Neural progenitor cell (in vitro differentiated cells): ENCODE data around the gene LDLRAD2. TPM values are rescaled to one million over a fixed set of nuclear protein-coding genes. Genes with fewer than 3 reads are reported as not detected.
A peak's percentile ranks its signal among the peaks of the same experiment; 100 is the strongest.
"Not testable (repeated sequence)": the region's sequence is repeated elsewhere in the genome, so short reads cannot be mapped to it uniquely, and the experiment has no call there.

Experiments
- DNase-seq: peaks from one replicate; pipeline ENCODE4 v3.0.0-alpha.2; 2016; ENCODE audit warnings: low spot score
- H2AFZ ChIP-seq: fragments of 200-600 bp; sonication (generic); replicated peaks from 2 replicates; pipeline ENCODE4 v1.6.1; 2016; ENCODE audit warnings: antibody characterized with exemption
- H3F3A ChIP-seq: fragments of 200-600 bp; sonication (generic); 2 replicates; pipeline ENCODE4 v1.6.1; 2016; ENCODE audit warnings: antibody characterized with exemption, low read depth
- H3K27ac ChIP-seq: fragments of 200-600 bp; sonication (generic); 2 replicates; pipeline ENCODE4 v1.5.1; 2016; ENCODE audit warnings: mild to moderate bottlenecking
- H3K27me3 ChIP-seq: fragments of 200-600 bp; sonication (generic); 2 replicates; pipeline ENCODE4 v1.6.1; 2016; ENCODE audit warnings: mild to moderate bottlenecking, moderate library complexity
- H3K36me3 ChIP-seq: fragments of 200-600 bp; sonication (generic); 2 replicates; pipeline ENCODE4 v1.5.1; 2016
- H3K4me1 ChIP-seq: fragments of 200-600 bp; sonication (generic); 2 replicates; pipeline ENCODE4 v1.6.1; 2016; ENCODE audit warnings: mixed run types
- H3K4me2 ChIP-seq: fragments of 200-600 bp; sonication (generic); 2 replicates; pipeline ENCODE4 v1.6.1; 2016
- H3K4me3 ChIP-seq: fragments of 200-600 bp; sonication (generic); 2 replicates; pipeline ENCODE4 v1.5.1; 2016
- H3K79me2 ChIP-seq: fragments of 200-600 bp; sonication (generic); 2 replicates; pipeline ENCODE4 v1.6.1; 2016; ENCODE audit warnings: low read depth
- H3K9ac ChIP-seq: fragments of 200-600 bp; sonication (generic); 2 replicates; pipeline ENCODE4 v1.6.1; 2016
- H3K9me3 ChIP-seq: fragments of 200-600 bp; sonication (generic); 2 replicates; pipeline ENCODE4 v1.5.1; 2016; ENCODE audit warnings: low read depth
- H4K20me1 ChIP-seq: fragments of 200-600 bp; sonication (generic); 2 replicates; pipeline ENCODE4 v1.6.1; 2016; ENCODE audit warnings: low read depth
- H3K27ac Mint-ChIP-seq: 3 replicates; pipeline ENCODE4 v1.8.0; 2021; ENCODE audit warnings: mixed read lengths
- H3K27me3 Mint-ChIP-seq: 2 replicates; pipeline ENCODE4 v1.8.0; 2022; ENCODE audit warnings: low read depth, mild to moderate bottlenecking, inconsistent platforms, moderate library complexity, mixed read lengths; ENCODE audit not compliant: insufficient read depth
- H3K36me3 Mint-ChIP-seq: 3 replicates; pipeline ENCODE4 v1.8.0; 2021; ENCODE audit warnings: mixed read lengths
- H3K4me1 Mint-ChIP-seq: 3 replicates; pipeline ENCODE4 v1.8.0; 2021; ENCODE audit warnings: mixed read lengths
- H3K4me3 Mint-ChIP-seq: 3 replicates; pipeline ENCODE4 v1.8.0; 2021; ENCODE audit warnings: mild to moderate bottlenecking, moderate library complexity, mixed read lengths
- H3K9me3 Mint-ChIP-seq: 3 replicates; pipeline ENCODE4 v1.8.0; 2020; ENCODE audit warnings: mixed read lengths
- EZH2 ChIP-seq: fragments of 200-600 bp; sonication (generic); IDR thresholded peaks from 2 replicates; pipeline ENCODE4 v1.6.1; 2017; ENCODE audit warnings: antibody characterized with exemption, mild to moderate bottlenecking, moderate library complexity
- EZH2phosphoT487 ChIP-seq: fragments of 200-600 bp; sonication (generic); IDR thresholded peaks from 2 replicates; pipeline ENCODE4 v1.6.1; 2017; ENCODE audit warnings: antibody characterized with exemption
- total RNA-seq: library from RNA; depleted of rRNA; stranded (reverse); fragments of >200 nt; gene quantifications from 2 replicates; pipeline ENCODE4 v1.2.3, GENCODE V29; 2015; ENCODE audit warnings: low replicate concordance
- TF ChIP-seq, protein P1 (sequence below): fragments of 200-600 bp; sonication (generic); IDR thresholded peaks from 2 replicates; pipeline ENCODE4 v1.5.1; 2017; ENCODE audit warnings: antibody characterized with exemption, mild to moderate bottlenecking

The LDLRAD2 gene
- total RNA-seq, 1 donor from 2014 or later, result 0.67 TPM

DNA sequence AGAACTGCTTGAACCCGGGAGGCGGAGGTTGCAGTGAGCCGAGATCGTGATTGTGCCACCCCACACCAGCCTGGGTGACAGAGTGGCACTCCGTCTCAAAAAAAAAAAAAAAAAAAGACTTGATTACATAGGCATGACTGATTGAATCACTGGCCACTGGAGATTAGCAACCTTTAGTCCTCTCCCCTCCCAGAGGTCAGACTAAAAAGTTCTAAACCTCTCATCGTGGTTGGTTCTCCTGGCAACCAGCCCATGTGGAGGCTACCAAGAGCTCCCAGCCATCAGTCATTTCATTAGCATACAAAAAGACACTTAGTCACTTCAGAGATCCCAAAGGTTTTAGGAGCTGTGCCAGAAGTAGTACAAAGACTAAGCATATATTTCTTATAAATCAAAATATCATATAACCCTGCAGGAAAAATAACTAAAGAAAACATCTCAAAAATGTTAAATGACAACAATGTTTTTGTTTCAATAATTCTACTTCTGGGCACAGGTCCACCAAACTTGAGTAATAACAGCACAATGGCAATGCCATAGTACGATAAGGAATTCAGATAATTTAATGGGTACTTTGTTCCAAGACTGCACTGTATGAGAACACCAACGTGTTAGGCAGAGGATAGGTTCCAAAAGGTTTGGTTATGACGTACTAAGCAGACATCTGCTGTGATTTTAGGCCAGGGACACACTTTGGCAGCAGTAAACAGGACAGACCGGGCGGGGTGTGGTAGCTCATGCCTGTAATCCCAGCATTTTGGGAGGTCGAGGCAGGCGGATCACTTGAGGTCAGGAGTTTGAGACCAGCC, 47.2 kb upstream of the LDLRAD2 start:
- no peak overlapping the region for H3K9ac ChIP-seq
- Mint-ChIP-seq H3K9me3 (no peaks in the 10 kb centered on the region), H3K27ac (no peak overlapping the region), H3K36me3 (no peaks in the 10 kb centered on the region), H3K4me3 (peak overlapping the region; percentile 5), H3K4me1 (peaks cover 18% of the 10 kb centered on the region), H3K27me3 (no peaks in the 10 kb centered on the region)
- TF ChIP-seq, protein P1, sequence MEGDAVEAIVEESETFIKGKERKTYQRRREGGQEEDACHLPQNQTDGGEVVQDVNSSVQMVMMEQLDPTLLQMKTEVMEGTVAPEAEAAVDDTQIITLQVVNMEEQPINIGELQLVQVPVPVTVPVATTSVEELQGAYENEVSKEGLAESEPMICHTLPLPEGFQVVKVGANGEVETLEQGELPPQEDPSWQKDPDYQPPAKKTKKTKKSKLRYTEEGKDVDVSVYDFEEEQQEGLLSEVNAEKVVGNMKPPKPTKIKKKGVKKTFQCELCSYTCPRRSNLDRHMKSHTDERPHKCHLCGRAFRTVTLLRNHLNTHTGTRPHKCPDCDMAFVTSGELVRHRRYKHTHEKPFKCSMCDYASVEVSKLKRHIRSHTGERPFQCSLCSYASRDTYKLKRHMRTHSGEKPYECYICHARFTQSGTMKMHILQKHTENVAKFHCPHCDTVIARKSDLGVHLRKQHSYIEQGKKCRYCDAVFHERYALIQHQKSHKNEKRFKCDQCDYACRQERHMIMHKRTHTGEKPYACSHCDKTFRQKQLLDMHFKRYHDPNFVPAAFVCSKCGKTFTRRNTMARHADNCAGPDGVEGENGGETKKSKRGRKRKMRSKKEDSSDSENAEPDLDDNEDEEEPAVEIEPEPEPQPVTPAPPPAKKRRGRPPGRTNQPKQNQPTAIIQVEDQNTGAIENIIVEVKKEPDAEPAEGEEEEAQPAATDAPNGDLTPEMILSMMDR, result no peak
- TF ChIP-seq EZH2phosphoT487, result no peak
- no peak for TF ChIP-seq EZH2
- no peak overlapping the region for H3K4me2 ChIP-seq
- DNase-seq, result peak; percentile 44
- H3K36me3 ChIP-seq, result no peaks in the 10 kb centered on the region
- H3K9me3 ChIP-seq, result no peaks in the 10 kb centered on the region
- no peak overlapping the region for H2AFZ ChIP-seq
- peaks cover 24% of the 10 kb centered on the region for H4K20me1 ChIP-seq
- H3K4me1 ChIP-seq, result peaks cover 6% of the 10 kb centered on the region
- no peaks in the 10 kb centered on the region for H3K27me3 ChIP-seq
- H3K79me2 ChIP-seq, result peaks cover 98% of the 10 kb centered on the region
- H3F3A ChIP-seq, result peaks cover 3% of the 10 kb centered on the region
- no peak overlapping the region for H3K27ac ChIP-seq
- H3K4me3 ChIP-seq, result no peak overlapping the region

DNA sequence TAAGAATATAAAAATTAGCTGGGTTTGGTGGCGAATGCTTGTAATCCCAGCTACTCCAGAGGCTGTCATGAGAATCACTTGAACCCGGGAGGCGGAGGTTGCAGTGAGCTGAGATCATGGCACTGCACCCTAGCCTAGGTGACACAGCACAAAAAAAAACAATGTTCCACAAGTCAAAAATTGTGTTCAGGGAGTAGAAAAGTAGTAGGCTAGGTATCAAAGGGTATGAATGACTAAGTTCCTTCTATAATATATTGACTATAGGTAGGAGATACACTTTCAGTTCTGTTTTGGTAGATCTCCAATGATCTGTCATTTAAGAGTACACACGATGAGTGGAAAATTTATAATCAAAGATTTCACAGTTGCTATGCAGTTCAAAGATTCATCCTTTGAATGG, 45.9 kb upstream of the LDLRAD2 start:
- H3K36me3 ChIP-seq, result no peaks in the 10 kb centered on the region
- peaks cover 18% of the 10 kb centered on the region for H3K4me1 Mint-ChIP-seq
- no peak overlapping the region for H3K9ac ChIP-seq
- no peak overlapping the region for H3K27ac Mint-ChIP-seq
- H3K4me3 Mint-ChIP-seq, result no peak overlapping the region
- peaks cover 98% of the 10 kb centered on the region for H3K79me2 ChIP-seq
- no peaks in the 10 kb centered on the region for H3F3A ChIP-seq
- no peaks in the 10 kb centered on the region for H3K36me3 Mint-ChIP-seq
- peaks cover 23% of the 10 kb centered on the region for H4K20me1 ChIP-seq
- H3K4me2 ChIP-seq, result no peak overlapping the region
- TF ChIP-seq EZH2 (no peak), EZH2phosphoT487 (no peak)
- TF ChIP-seq, protein P1, result no peak
- H2AFZ ChIP-seq, result no peak overlapping the region
- no peaks in the 10 kb centered on the region for H3K27me3 ChIP-seq
- no peak for DNase-seq
- peaks cover 6% of the 10 kb centered on the region for H3K4me1 ChIP-seq
- H3K9me3 Mint-ChIP-seq, result no peaks in the 10 kb centered on the region
- no peak overlapping the region for H3K4me3 ChIP-seq
- no peak overlapping the region for H3K27ac ChIP-seq
- no peaks in the 10 kb centered on the region for H3K9me3 ChIP-seq
- H3K27me3 Mint-ChIP-seq, result no peaks in the 10 kb centered on the region

DNA sequence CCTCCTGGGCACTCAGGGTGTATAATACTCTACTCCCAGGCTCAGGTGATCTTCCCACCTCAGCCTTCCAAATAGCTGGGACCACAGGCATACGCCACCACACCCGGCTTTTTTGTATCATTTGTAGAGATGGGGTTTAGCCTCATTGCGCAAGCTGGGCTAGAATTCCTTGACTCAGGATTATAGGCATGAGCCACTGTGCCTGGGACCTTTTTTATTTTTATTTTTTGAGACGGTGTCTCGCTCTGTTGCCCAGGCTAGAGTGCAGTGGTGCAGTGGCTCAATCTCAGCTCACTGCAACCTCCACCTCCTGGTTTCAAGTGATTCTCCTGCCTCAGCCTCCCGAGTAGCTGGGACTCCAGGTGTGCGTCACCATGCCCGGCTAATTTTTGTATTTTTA, 45.0 kb upstream of the LDLRAD2 start:
- H3K79me2 ChIP-seq, result peaks cover 98% of the 10 kb centered on the region
- H3K9me3 ChIP-seq, H3K36me3 Mint-ChIP-seq, H3K27ac Mint-ChIP-seq, H3K27me3 Mint-ChIP-seq, H3K4me2 ChIP-seq, H3K9ac ChIP-seq, H3F3A ChIP-seq, H3K9me3 Mint-ChIP-seq, H3K4me3 Mint-ChIP-seq, H3K36me3 ChIP-seq, DNase-seq, H3K27ac ChIP-seq, H3K4me1 ChIP-seq, H3K4me3 ChIP-seq, H2AFZ ChIP-seq, H3K27me3 ChIP-seq: not testable (repeated sequence)
- peaks cover 20% of the 10 kb centered on the region for H4K20me1 ChIP-seq
- peaks cover 18% of the 10 kb centered on the region for H3K4me1 Mint-ChIP-seq

DNA sequence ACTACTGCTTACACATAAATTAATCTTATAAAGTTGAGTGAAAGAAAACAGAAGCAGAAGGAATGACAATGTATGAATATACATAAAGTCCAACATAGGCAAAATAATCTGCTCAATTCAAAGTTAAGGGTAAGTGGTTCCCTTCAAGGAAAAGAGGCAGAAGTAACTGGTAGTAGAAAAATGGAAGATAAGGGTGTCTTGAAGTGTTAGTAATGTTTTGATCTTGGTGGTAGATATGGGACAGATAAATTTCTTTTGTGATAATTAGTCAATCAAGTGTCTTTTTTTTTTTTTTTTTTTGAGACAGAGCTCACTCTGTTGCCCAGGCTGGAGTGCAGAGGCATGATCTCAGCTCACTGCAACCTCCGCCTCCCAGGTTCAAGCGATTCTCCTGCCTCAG, 41.9 kb upstream of the LDLRAD2 start:
- Histone ChIP-seq H3K36me3 (no peaks in the 10 kb centered on the region), H3K4me2 (no peak overlapping the region), H2AFZ (no peak overlapping the region), H3K4me3 (no peak overlapping the region), H3K9ac (no peak overlapping the region), H3F3A (no peaks in the 10 kb centered on the region), H3K27ac (no peak overlapping the region), H3K79me2 (peaks cover 100% of the 10 kb centered on the region), H3K4me1 (no peaks in the 10 kb centered on the region), H3K9me3 (no peaks in the 10 kb centered on the region), H3K27me3 (no peaks in the 10 kb centered on the region), H4K20me1 (peaks cover under 1% of the 10 kb centered on the region)
- Mint-ChIP-seq H3K27ac (no peak overlapping the region), H3K4me1 (peaks cover 6% of the 10 kb centered on the region), H3K9me3 (no peaks in the 10 kb centered on the region), H3K27me3 (peaks cover 3% of the 10 kb centered on the region), H3K4me3 (no peak overlapping the region), H3K36me3 (no peaks in the 10 kb centered on the region)
- DNase-seq, result no peak
- no peak for TF ChIP-seq EZH2phosphoT487
- TF ChIP-seq, protein P1, result no peak

DNA sequence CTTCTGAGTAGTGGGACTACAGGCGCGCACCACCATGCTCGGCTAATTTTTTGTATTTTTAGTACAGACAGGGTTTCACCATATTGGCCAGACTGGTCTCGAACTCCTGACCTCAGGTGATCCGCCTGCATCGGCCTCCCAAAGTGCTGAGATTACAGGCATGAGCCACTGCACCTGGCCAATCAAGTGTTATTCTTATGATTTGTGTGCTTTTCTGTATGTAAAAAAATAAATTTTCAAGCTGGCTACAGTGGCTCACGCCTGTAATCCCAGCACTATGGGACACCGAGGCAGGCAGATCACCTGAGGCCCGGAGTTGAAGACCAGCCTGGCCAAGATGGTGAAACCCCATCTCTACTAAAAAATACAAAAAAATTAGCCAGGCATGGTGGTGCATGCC, 41.5 kb upstream of the LDLRAD2 start:
- H3K4me3 Mint-ChIP-seq, result not testable (repeated sequence)

More for the DNA sequence above, 41.5 kb upstream of the LDLRAD2 start:
- H3K4me1 ChIP-seq, H3K36me3 Mint-ChIP-seq, H3K27me3 ChIP-seq, DNase-seq, H3K27ac Mint-ChIP-seq, H3K9me3 ChIP-seq, H3K36me3 ChIP-seq, H4K20me1 ChIP-seq, H3F3A ChIP-seq, H3K9me3 Mint-ChIP-seq, H3K4me3 ChIP-seq, H3K4me2 ChIP-seq, H3K27ac ChIP-seq, H3K4me1 Mint-ChIP-seq, H2AFZ ChIP-seq, H3K27me3 Mint-ChIP-seq, H3K9ac ChIP-seq: not testable (repeated sequence)
- H3K79me2 ChIP-seq, result peaks cover 100% of the 10 kb centered on the region
